C4-2B (cell line): ENCODE measurements around the gene FAM193A.

Source experiments
- CTCF ChIP-seq: fragments of 450-650 bp; conservative IDR thresholded peaks from 2 replicates; pipeline ENCODE4 v1.5.1; 2017; ENCODE audit warnings: mild to moderate bottlenecking
- ZFX ChIP-seq: fragments of 450-650 bp; IDR thresholded peaks from 2 replicates; pipeline ENCODE4 v1.6.1; 2017

- no peak for TF ChIP-seq CTCF
- no peak for TF ChIP-seq ZFX
Observed at GRCh38 chr4:2598511-2599303, 62.3 kb downstream of the FAM193A start.
